OCI-LY7 (cell line): ENCODE measurements around the gene RSAD1.

Experiments
- EZH2phosphoT487 ChIP-seq: fragments of 200-600 bp; sonication (generic); IDR thresholded peaks from 2 replicates; pipeline ENCODE4 v1.6.1; 2018; ENCODE audit warnings: low read depth, borderline replicate concordance, mild to moderate bottlenecking, mixed run types, antibody characterized with exemption, low read length, moderate library complexity, mixed read lengths
- TF ChIP-seq, protein P1 (sequence below): fragments of 200-600 bp; sonication (generic); conservative IDR thresholded peaks from 2 replicates; pipeline ENCODE4 v1.5.1; 2014; ENCODE audit warnings: mild to moderate bottlenecking, antibody characterized with exemption, low read length, moderate library complexity, mixed read lengths

DNA sequence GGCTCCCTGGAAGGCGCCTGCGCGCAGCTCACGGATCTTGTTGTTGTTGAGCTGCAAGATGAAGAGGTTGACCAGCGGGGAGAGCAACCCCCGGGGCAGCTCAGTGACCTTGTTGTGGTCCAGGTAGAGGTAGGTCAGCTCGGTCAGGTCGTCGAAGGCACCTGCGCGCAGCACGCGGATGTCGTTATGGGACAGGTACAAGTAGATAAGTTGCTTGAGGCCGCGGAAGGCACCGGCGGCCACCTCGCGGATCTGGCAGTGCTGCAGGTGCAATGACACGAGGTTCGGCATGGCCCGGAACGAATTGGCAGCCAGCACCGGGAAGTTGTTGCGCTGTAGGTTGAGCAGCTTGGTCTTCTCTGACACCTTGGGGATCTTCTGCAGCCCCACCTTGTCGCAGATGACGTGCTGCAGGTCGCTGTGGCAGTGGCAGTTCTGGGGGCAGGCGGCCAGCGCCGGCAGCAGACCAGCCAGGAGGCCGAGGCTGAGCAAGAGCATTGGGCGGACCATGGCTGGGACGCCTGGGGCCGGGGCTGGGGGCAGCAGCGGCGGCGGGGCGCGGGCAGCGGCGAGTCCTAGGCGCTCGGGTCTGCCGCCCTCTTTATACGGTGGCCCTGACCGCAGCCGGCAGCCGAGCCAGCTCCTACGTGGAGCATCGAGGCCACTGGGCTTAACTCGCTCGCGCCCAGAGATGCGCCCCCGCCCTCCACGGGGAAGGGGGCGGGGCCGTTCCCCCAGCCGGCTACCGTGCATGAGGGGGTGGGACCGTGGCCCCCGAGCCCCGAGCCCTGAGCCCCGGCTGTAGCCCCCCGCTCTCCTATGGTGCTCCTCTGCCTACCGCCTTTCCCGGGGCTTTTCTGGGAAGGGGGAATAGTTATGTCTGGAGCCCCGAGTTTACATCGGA, 10.1 kb upstream of the RSAD1 start, which contains the start of gene CHAD:
- TF ChIP-seq, protein P1, sequence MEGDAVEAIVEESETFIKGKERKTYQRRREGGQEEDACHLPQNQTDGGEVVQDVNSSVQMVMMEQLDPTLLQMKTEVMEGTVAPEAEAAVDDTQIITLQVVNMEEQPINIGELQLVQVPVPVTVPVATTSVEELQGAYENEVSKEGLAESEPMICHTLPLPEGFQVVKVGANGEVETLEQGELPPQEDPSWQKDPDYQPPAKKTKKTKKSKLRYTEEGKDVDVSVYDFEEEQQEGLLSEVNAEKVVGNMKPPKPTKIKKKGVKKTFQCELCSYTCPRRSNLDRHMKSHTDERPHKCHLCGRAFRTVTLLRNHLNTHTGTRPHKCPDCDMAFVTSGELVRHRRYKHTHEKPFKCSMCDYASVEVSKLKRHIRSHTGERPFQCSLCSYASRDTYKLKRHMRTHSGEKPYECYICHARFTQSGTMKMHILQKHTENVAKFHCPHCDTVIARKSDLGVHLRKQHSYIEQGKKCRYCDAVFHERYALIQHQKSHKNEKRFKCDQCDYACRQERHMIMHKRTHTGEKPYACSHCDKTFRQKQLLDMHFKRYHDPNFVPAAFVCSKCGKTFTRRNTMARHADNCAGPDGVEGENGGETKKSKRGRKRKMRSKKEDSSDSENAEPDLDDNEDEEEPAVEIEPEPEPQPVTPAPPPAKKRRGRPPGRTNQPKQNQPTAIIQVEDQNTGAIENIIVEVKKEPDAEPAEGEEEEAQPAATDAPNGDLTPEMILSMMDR, result no peak
- no peak for TF ChIP-seq EZH2phosphoT487
